Heart right ventricle (tissue), 16 donors: ENCODE results near the gene LAG3. TPM values are rescaled to one million over a fixed set of nuclear protein-coding genes. Genes with fewer than 3 reads are reported as not detected.
A peak's percentile ranks its signal among the peaks of the same experiment; 100 is the strongest.

Experiments used
- ATAC-seq, 8 donors: fragments of 200-7000 bp; cut with Tn5 transposase; one replicate each; pipeline ENCODE4 v1.9.1; 2020; ENCODE audit warnings: mild to moderate bottlenecking in 8 of 8, moderate library complexity in 8 of 8, moderate number of reproducible peaks in 1 of 8
- DNase-seq, 2 donors: peaks; one replicate each; pipeline ENCODE4 v3.0.0-alpha.2; 2020
- H3K27ac ChIP-seq, 10 donors: fragments of 200-600 bp; sonication (generic) in 2 of 10; one replicate each; pipeline versions ENCODE4 v1.5.0 to v1.8.0; 2020 to 2022; ENCODE audit warnings: mild to moderate bottlenecking in 3 of 10
- H3K27me3 ChIP-seq, 7 donors: fragments of 200-600 bp; one replicate each; pipeline ENCODE4 v1.8.0; 2021 to 2022; ENCODE audit warnings: mild to moderate bottlenecking in 2 of 7
- H3K36me3 ChIP-seq, 9 donors: fragments of 200-600 bp; sonication (generic) in 1 of 9; one replicate each; pipeline versions ENCODE4 v1.5.0 to v1.8.0; 2020 to 2022; ENCODE audit warnings: mild to moderate bottlenecking in 2 of 9
- H3K4me1 ChIP-seq, 9 donors: fragments of 200-600 bp; sonication (generic) in 1 of 9; one replicate each; pipeline versions ENCODE4 v1.5.0 to v1.8.0; 2020 to 2022; ENCODE audit warnings: mild to moderate bottlenecking in 4 of 9
- H3K4me3 ChIP-seq, 10 donors: fragments of 200-600 bp; sonication (generic) in 2 of 10; one replicate each; pipeline versions ENCODE4 v1.5.0 to v1.8.0; 2020 to 2022; ENCODE audit warnings: mild to moderate bottlenecking in 7 of 10, moderate library complexity in 2 of 10
- H3K9me3 ChIP-seq, 11 donors: fragments of 200-600 bp in 10 of 11; sonication (generic) in 2 of 11; one replicate each; pipeline versions ENCODE4 v1.5.0 to v1.8.0; 2013 to 2022; ENCODE audit warnings: mild to moderate bottlenecking in 2 of 11, control low read depth in 1 of 11, moderate library complexity in 1 of 11
- CTCF ChIP-seq, 9 donors: fragments of 200-600 bp; sonication (generic) in 2 of 9; IDR thresholded peaks; one replicate each; pipeline versions ENCODE4 v1.5.0 to v1.8.0; 2021 to 2022; ENCODE audit warnings: antibody characterized with exemption in 9 of 9, mild to moderate bottlenecking in 5 of 9, moderate library complexity in 1 of 9
- WGBS, 2 donors: extraction: QIAGEN DNeasy Blood & Tissue Kit; methylation state at CpG; one replicate each; pipeline ENCODE4 v1.1.7; 2013; ENCODE audit warnings: inconsistent platforms in 1 of 2; 5-methylcytosine and 5-hydroxymethylcytosine counted together
- intact Hi-C, 10 donors: fragments of 100-400 bp; cut with DNase I; formaldehyde crosslinking; loops; one replicate each; pipeline versions ENCODE4 v1.11.1 to v1.14.2; 2022
- polyA plus RNA-seq, 2 donors: library from polyadenylated mRNA; stranded (reverse); fragments of 200-250 nt; gene quantifications; one replicate each; pipeline ENCODE4 v1.2.3, GENCODE V29; 2013
- total RNA-seq, 10 donors: library from RNA; stranded (reverse); fragmentation: NEBNext Ultra II Directional in 3 of 10; extraction: Animal tissue kit (Norgen Biotek cat#: 25700) in 3 of 10; gene quantifications; one replicate each; pipeline versions ENCODE4 v1.2.1 to v1.2.4, GENCODE V29; 2021 to 2023
- donor health status: Arrhythmogenic right ventricular cardiomyopathy.
- donor health status: ischemic (EF 13 %, LVEDD 7.1; RV severe dilation, severe dysfunction).
- donor health status: healthy with polysubstance abuse.
- donor health status: DM: no; HTN: yes; CAD: no.
- donor health status: DM: no; HTN: no; CAD: no.
- donor health status: ischemic (EF 25% LVEDD 6.9; RV normal size, moderate dysfunction).
- donor health status: ischemic (EF 25% LVEDD 5.7; RV mildly dilated, moderate dysfunction).
- donor health status: healthy.
- donor health status: DM: yes; HTN: yes; CAD: no.
- donor health status: Ischemic cardiomyopathy.
- donor health status: ischemic (EF 35%, LVEDD 5.7; RV mildly dilated, moderate dysfunction).
- donor health status: nonischemic (EF 11% LVEDD 7.7; RV severe dilation, severe dysfunction).
- donor health status: DM: yes; HTN: yes; CAD: no.
- donor health status: PGD.
- donor health status: ischemic (EF 29% LVEDD 5.4; RV normal size, mild dysfunction).
- donor health status: nonischemic (EF 23%, LVEDD 6.1; RV moderate dilation, normal function).

The LAG3 gene
- total and polyA plus RNA-seq, 12 donors, result 0.13 to 2.1 (median 0.26) TPM; not detected in 2

- peak within 1 kb of the TSS; percentile 69 to 90 (median 82) for H3K4me3 ChIP-seq
- peaks cover 7 to 63% (median 42%) of the 10 kb centered on the region in 9 donors for H3K4me1 ChIP-seq
- peaks cover 0 to 17% (median 0%) of the 10 kb centered on the region in 9 donors for H3K36me3 ChIP-seq
- no peak for TF ChIP-seq CTCF (IDR thresholded peaks at IDR 0.05)
- intact Hi-C loops, result loop anchor here in 4 of 10 donors (1.0 to 5.0 kb wide), 4 partner anchors 13 to 79 kb away; partner anchors contain the start of genes MLF2 (in 2 of the 4), P3H3 (in 1 of the 4) and ZNF384 (in 1 of the 4)
- peak within 1 kb of the TSS; percentile 87 to 99 (median 94) for H3K27ac ChIP-seq
- DNase-seq (peak; percentile 85 to 89), ATAC-seq (peak; percentile 33 to 54 (median 40))
- H3K27me3 ChIP-seq, result peaks cover 0 to 27% (median 0%) of the 10 kb centered on the region in 7 donors
- WGBS, 2 donors, result 3% methylated on average over 52 to 63 of the region's 63 CpGs
- no peaks in the 10 kb centered on the region for H3K9me3 ChIP-seq
Observed at GRCh38 chr12:6765634-6766581, 6.4 kb upstream of the LAG3 start, which contains the start of gene PTMS. Gene PTMS (plus strand): TSS chr12:6766363. CDS start chr12:6766706, 343 bp downstream.

GRCh38 chr12:6766651-6767349 is 5.5 kb upstream of the LAG3 start:
- Histone ChIP-seq H3K4me1 (peaks cover 7 to 72% (median 43%) of the 10 kb centered on the region in 9 donors), H3K27me3 (peaks cover 0 to 27% (median 0%) of the 10 kb centered on the region in 7 donors), H3K9me3 (no peaks in the 10 kb centered on the region), H3K36me3 (peaks cover 0 to 26% (median 0%) of the 10 kb centered on the region in 9 donors), H3K4me3 (peak overlapping the region; percentile 69 to 90 (median 82)), H3K27ac (peak overlapping the region; percentile 87 to 99 (median 94))
- DNase-seq (peak; percentile 83 to 87), ATAC-seq (peak; percentile 46 to 70 (median 62))
- 0 to 1% methylated on average over 51 to 87 of the region's 88 CpGs for whole genome bisulfite sequencing, 2 donors
- intact Hi-C loops, result loop anchor here in 4 of 10 donors (1.0 to 5.0 kb wide), 4 partner anchors 13 to 79 kb away; partner anchors contain the start of genes MLF2 (in 2 of the 4), P3H3 (in 1 of the 4) and ZNF384 (in 1 of the 4)
- peak; percentile 59 to 93 (median 78) for TF ChIP-seq CTCF (IDR thresholded peaks at IDR 0.05)

- no peak for ATAC-seq
- Histone ChIP-seq H3K27ac (peak overlapping the region; percentile 87 to 99 (median 94)), H3K27me3 (peaks cover 0 to 27% (median 0%) of the 10 kb centered on the region in 7 donors), H3K36me3 (peaks cover 0 to 26% (median 0%) of the 10 kb centered on the region in 9 donors), H3K4me3 (peak overlapping the region; percentile 69 to 90 (median 82)), H3K9me3 (no peaks in the 10 kb centered on the region), H3K4me1 (peaks cover 7 to 80% (median 45%) of the 10 kb centered on the region in 9 donors)
- TF ChIP-seq CTCF (IDR thresholded peaks at IDR 0.05), result no peak
- WGBS, 2 donors, result 9 to 10% methylated on average over 37 to 44 of the region's 44 CpGs
- peak in 1 of 2 donors; percentile 23 for DNase-seq
- intact Hi-C loops, result loop anchor here in 3 of 10 donors (2.0 to 5.0 kb wide), 3 partner anchors 15 to 80 kb away; partner anchors contain the start of genes MLF2 (in 1 of the 3), P3H3 (in 1 of the 3) and ZNF384 (in 1 of the 3)
Observed at GRCh38 chr12:6767353-6768319, 4.7 kb upstream of the LAG3 start.
